OCI-LY1 (cell line): ENCODE results near the gene TAB2.

ENCODE experiments used
- CTCF ChIP-seq: fragments of 200-600 bp; sonication (generic), shearing (Covaris generic); IDR thresholded peaks from 2 replicates; pipeline ENCODE4 v1.5.1; 2017; ENCODE audit warnings: mild to moderate bottlenecking, antibody characterized with exemption, low read length, moderate library complexity, mixed read lengths
- EZH2 ChIP-seq: fragments of 200-600 bp; sonication (generic), shearing (Covaris generic); IDR thresholded peaks from 2 replicates; pipeline ENCODE4 v1.8.0; 2017; ENCODE audit warnings: borderline replicate concordance, mixed run types, mild to moderate bottlenecking, antibody characterized with exemption, low read length, moderate library complexity, mixed read lengths

DNA sequence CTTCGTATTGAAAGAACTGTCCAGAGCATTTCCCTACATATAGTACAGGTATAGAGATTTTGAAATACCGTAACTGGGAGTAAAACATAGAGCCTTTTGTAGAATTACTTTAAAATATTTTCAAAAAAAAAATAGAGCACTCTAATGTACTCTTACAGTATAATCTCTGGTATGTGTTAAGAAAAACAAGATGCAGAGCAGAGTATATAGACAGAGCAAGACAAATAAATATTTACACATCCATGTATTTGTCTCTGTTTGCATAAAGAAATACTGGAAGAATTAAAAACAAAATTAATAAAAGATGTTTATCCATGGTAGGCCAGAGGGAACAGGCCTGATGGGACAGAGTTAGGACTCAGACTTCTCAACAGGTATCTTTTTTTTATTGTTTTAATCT lies 54.5 kb downstream of the TAB2 start:
- TF ChIP-seq CTCF, result no peak
- TF ChIP-seq EZH2, result no peak
